Esophagus (tissue), 2 donors: ENCODE data around the gene ILKAP. TPM values are rescaled to one million over a fixed set of nuclear protein-coding genes. Genes with fewer than 3 reads are reported as not detected.

Experiments used
- H3K27ac ChIP-seq, 2 donors: one replicate each; pipeline ENCODE4 v1.5.1; 2013; ENCODE audit warnings: low read depth in 2 of 2, mild to moderate bottlenecking in 2 of 2, inconsistent platforms in 1 of 2, low read length in 1 of 2, moderate library complexity in 1 of 2
- H3K27me3 ChIP-seq, 2 donors: one replicate each; pipeline ENCODE4 v1.6.1; 2013; ENCODE audit warnings: low read length in 2 of 2, control low read depth in 1 of 2, mild to moderate bottlenecking in 1 of 2; ENCODE audit not compliant: insufficient read depth in 2 of 2, control insufficient read depth in 1 of 2
- H3K36me3 ChIP-seq, 2 donors: one replicate each; pipeline ENCODE4 v1.6.1; 2013; ENCODE audit warnings: low read length in 1 of 2; ENCODE audit not compliant: control insufficient read depth in 2 of 2, insufficient read depth in 2 of 2
- H3K4me1 ChIP-seq, 2 donors: one replicate each; pipeline ENCODE4 v1.6.1; 2013; ENCODE audit warnings: low read length in 1 of 2; ENCODE audit not compliant: control insufficient read depth in 2 of 2, insufficient read depth in 2 of 2
- H3K4me3 ChIP-seq, 2 donors: one replicate each; pipeline ENCODE4 v1.5.1; 2013; ENCODE audit warnings: low read length in 2 of 2, mild to moderate bottlenecking in 2 of 2, low read depth in 1 of 2, moderate library complexity in 1 of 2
- H3K9me3 ChIP-seq, 2 donors: one replicate each; pipeline ENCODE4 v1.6.1; 2013; ENCODE audit warnings: mild to moderate bottlenecking in 2 of 2, low read depth in 1 of 2, low read length in 1 of 2, moderate library complexity in 1 of 2; ENCODE audit not compliant: control insufficient read depth in 2 of 2, insufficient read depth in 1 of 2
- WGBS, 2 donors: extraction: QIAGEN DNeasy Blood & Tissue Kit; methylation state at CpG; one replicate each; pipeline ENCODE4 v1.1.7; 2013; 5-methylcytosine and 5-hydroxymethylcytosine counted together
- polyA plus RNA-seq, 2 donors: library from polyadenylated mRNA; stranded (reverse); fragments of 200-250 nt; gene quantifications; one replicate each; pipeline ENCODE4 v1.2.3, GENCODE V29; 2013
- donor health status: healthy with polysubstance abuse.
- donor health status: Bipolar disorder and iron deficiency.

The ILKAP gene, protein sequence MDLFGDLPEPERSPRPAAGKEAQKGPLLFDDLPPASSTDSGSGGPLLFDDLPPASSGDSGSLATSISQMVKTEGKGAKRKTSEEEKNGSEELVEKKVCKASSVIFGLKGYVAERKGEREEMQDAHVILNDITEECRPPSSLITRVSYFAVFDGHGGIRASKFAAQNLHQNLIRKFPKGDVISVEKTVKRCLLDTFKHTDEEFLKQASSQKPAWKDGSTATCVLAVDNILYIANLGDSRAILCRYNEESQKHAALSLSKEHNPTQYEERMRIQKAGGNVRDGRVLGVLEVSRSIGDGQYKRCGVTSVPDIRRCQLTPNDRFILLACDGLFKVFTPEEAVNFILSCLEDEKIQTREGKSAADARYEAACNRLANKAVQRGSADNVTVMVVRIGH
- polyA plus RNA-seq = 10 to 100 TPM; 36.7 to 41.4 TPM

DNA sequence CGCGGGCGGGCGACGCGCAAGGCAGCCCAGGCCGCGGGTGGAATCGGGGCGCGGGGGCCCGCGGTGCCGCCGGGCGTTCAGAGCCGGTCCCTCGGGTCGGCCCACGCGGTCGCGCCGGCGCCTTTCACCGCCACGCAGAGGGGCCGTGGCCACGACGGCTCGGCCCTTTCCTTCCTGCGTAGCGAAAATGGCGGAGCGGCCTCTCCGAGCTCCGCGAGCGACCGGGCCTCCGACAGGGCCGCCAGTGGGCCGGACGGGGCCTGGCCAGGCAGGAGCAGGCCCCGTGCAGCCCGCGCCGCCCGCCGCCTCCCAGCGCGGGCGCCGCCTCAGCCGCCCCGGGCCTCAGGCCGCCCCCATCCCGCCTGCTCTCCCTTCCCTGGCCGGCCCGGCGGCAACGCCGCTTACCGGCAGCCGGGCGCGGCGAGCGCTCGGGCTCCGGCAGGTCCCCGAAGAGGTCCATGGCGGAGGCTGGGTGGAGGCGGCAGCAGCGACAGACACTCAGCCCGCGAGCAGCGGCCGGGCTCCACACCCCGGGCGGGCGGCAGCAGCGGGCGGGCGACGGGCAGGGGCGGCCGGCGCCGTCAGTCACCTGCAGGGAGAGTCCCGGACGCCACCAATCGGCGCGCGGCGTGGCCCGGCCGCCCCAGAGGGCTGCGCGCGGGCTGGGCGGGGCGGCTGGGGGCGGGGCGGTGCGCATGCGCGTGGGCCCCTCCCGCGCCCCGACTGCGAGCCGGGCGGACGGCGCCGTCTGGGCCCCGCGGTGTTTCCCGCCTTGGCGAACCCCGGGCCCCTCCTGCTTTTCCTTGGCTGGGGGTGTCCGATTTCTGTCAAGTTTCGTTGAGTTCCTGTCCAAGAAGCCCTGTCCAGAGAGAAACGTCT lies at the start of gene ILKAP:
ILKAP (minus strand) TSS at position 602 of the 879 bp plus-strand sequence; CDS start at position 460, 142 bp downstream.
- Histone ChIP-seq H3K4me3 (peak within 1 kb of the TSS; percentile 84 to 94), H3K36me3 (peaks cover 0 to 2% of the 10 kb centered on the region in 2 donors), H3K27ac (peak within 1 kb of the TSS; percentile 95 to 99), H3K9me3 (no peaks in the 10 kb centered on the region), H3K4me1 (peaks cover 2 to 4% of the 10 kb centered on the region in 2 donors), H3K27me3 (no peaks in the 10 kb centered on the region)
- 0% methylated on average over 80 to 126 of the region's 126 CpGs for WGBS, 2 donors

DNA sequence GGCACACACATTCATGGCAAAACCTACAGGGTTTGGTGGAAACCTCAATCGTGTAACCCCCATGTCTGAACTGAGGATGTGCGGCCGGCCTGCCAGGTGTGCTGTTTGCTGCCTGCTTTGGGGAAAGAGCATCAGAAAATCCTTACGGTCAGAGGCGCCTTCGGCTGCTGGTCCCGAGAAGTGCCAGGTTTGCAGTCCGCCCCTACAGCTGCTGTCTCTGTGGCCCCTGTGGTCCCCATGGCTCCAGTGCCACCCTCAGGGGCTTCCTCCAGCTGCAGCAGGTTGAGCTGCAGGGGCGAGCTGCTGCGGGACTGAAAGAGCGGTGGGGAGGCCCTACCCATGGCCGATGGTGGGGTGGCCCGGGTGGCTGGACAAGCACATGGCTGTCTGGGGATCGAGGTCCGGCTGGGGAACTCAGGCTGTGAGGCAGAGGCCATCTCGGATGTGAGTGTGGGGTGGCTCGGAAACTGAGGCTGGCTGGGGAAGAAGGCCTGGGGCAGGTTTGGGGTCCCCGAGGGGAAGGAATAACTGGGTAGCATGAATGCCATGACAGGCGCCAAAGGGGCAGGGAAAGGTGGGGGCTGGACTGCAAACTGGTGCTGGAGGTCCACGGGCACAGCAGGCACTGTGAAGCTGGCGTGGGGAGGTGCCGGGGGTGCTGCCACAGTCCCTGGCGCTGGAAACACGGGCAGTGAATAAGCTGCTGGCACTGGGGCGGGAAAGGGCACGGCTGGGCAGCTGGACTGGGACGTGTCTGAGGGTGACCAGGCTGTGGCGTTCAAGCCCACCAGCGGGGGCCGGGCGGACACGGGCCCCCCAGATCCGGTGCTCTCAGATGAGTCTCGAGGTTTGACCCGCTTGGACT lies 49.5 kb upstream of the ILKAP start:
- WGBS, 2 donors = 95 to 97% methylated on average over 35 of the region's 35 CpGs
- no peaks in the 10 kb centered on the region for H3K27me3 ChIP-seq
- H3K27ac ChIP-seq = no peak overlapping the region
- H3K9me3 ChIP-seq = no peaks in the 10 kb centered on the region
- no peak overlapping the region for H3K4me3 ChIP-seq
- H3K4me1 ChIP-seq = no peaks in the 10 kb centered on the region
- peaks cover 26 to 62% of the 10 kb centered on the region in 2 donors for H3K36me3 ChIP-seq

DNA sequence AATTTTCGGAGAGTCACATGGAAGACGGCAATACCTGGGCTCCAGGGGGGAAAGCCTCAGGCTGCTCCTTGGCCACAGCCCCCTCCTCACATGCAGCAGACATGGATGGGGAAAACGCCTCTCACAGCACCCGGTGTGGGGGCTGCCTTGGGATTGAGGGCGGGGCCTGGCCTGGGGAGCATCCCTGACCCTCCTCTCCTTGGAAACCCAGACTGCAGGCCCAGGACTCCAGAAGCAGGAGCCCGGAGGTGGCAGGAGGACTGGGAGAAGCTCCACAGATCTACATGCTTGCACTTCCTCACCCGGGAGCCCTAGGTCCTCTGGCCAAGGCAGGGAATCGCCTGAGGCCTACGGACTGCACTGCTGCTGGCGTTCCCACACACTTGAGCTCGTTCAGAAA lies 48.5 kb upstream of the ILKAP start:
- Histone ChIP-seq H3K4me3 (no peak overlapping the region), H3K4me1 (no peaks in the 10 kb centered on the region), H3K9me3 (no peaks in the 10 kb centered on the region), H3K27ac (no peak overlapping the region), H3K27me3 (no peaks in the 10 kb centered on the region), H3K36me3 (peaks cover 22 to 66% of the 10 kb centered on the region in 2 donors)
- WGBS, 2 donors = 90 to 92% methylated on average over 11 of the region's 11 CpGs

GRCh38 chr2:238251331-238251730 lies 47.8 kb upstream of the ILKAP start:
- H3K27ac ChIP-seq = no peak overlapping the region
- H3K27me3 ChIP-seq = no peaks in the 10 kb centered on the region
- H3K4me3 ChIP-seq = no peak overlapping the region
- 96% methylated on average over 12 of the region's 12 CpGs for WGBS, 2 donors
- no peaks in the 10 kb centered on the region for H3K9me3 ChIP-seq
- no peaks in the 10 kb centered on the region for H3K4me1 ChIP-seq
- H3K36me3 ChIP-seq = peaks cover 22 to 61% of the 10 kb centered on the region in 2 donors

- Histone ChIP-seq H3K9me3 (no peaks in the 10 kb centered on the region), H3K27me3 (no peaks in the 10 kb centered on the region), H3K36me3 (peaks cover 22 to 58% of the 10 kb centered on the region in 2 donors), H3K4me3 (no peak overlapping the region), H3K4me1 (no peaks in the 10 kb centered on the region), H3K27ac (no peak overlapping the region)
- 94% methylated on average over 7 of the region's 7 CpGs for WGBS, 2 donors
These were observed 47.4 kb upstream of the ILKAP start for GRCh38 chr2:238250896-238251295.

DNA sequence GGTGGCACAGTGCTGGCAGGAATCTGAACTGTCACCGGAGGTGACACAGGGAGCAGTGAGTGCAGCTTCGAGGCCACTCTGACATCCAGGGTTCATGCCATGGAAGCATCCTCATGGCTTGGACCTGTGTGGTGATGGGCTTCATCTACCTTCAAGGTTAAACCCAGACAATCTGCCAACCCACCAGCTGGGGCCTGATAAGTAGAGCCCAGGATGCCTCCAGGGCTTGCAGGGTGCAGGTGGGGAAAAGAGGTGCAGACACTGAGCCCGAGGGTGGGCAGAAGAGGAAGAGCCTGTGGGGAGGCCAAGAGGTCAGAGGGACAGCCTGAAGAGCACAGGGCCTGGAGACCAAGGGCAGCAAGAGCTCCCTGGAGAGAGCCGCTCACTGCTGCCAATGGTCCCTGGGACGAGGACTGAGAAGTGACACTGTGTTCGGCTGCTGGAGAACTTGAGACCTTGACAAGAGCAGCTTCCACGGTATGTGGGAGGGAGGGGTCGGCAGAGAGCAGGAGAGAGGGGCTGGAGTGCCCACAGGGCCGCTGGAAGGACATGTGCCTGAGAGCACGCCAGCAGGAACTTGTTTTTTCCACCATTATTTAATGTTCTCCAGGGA lies 44.5 kb upstream of the ILKAP start:
- no peaks in the 10 kb centered on the region for H3K9me3 ChIP-seq
- no peaks in the 10 kb centered on the region for H3K27me3 ChIP-seq
- no peaks in the 10 kb centered on the region for H3K4me1 ChIP-seq
- H3K36me3 ChIP-seq = peaks cover 13 to 50% of the 10 kb centered on the region in 2 donors
- 72 to 85% methylated on average over 9 to 10 of the region's 10 CpGs for WGBS, 2 donors
- no peak overlapping the region for H3K4me3 ChIP-seq
- no peak overlapping the region for H3K27ac ChIP-seq

- Histone ChIP-seq H3K27ac (no peak overlapping the region), H3K27me3 (no peaks in the 10 kb centered on the region)
These were observed 43.7 kb upstream of the ILKAP start for GRCh38 chr2:238247002-238247822.

DNA sequence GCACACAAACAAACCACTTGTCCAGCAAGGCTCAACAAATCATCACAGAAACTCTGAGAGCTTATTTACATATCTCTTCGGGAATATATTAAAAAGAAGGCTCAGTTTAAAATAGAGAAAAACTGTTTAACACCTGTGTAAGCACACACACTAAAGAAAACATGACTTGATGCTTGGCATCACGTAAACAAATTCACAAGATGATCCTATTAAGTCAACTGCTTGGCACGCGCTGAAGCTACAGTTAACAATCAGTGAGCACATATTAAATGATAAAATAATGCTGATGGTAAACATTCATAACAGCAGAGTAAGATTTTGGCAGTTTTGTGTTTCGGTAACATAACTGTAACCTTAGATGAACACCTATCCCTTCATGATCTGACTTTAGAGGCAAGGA lies 40.7 kb upstream of the ILKAP start:
- no peak overlapping the region for H3K4me3 ChIP-seq
- H3K4me1 ChIP-seq = peaks cover 0 to 11% of the 10 kb centered on the region in 2 donors
- no peak overlapping the region for H3K27ac ChIP-seq
- peaks cover 0 to 20% of the 10 kb centered on the region in 2 donors for H3K36me3 ChIP-seq
- no peaks in the 10 kb centered on the region for H3K27me3 ChIP-seq
- H3K9me3 ChIP-seq = no peaks in the 10 kb centered on the region
- 87 to 89% methylated on average over 5 of the region's 5 CpGs for WGBS, 2 donors

More at GRCh38 chr2:238247002-238247822, 43.7 kb upstream of the ILKAP start:
- Histone ChIP-seq H3K36me3 (peaks cover 10 to 46% of the 10 kb centered on the region in 2 donors), H3K4me3 (no peak overlapping the region), H3K9me3 (no peaks in the 10 kb centered on the region), H3K4me1 (peaks cover 0 to 3% of the 10 kb centered on the region in 2 donors)
- WGBS, 2 donors = 87 to 90% methylated on average over 13 of the region's 13 CpGs
